Measurements from ENCODE around the gene XKRX. TPM values are rescaled to one million over a fixed set of nuclear protein-coding genes. Genes with fewer than 3 reads are reported as not detected.

XKRX gene
- total and polyA plus RNA-seq, 2 donors from 2014 or later, result 0.63 TPM; not detected in 1

DNA sequence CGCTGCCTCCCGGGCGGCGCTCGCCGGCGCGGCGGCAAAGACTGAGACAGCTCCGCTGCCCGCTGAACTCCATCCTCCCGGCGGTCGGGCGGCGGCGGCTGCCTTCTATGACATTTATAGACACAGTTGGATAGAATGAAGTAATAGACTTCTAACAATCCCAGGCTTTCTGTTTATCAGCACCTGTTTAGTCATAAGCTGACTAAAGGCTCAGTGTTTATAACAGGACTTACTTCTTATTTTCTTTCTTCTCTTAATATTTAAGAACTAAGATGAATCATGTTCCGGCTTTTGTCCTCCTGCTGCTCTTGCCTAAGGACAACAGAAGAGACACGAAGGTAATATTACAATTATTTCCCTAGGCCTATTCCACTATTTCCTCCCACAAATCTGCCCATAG, 44.7 kb upstream of the XKRX start:
- Histone ChIP-seq H3K9me3 (ENCODE audit: control insufficient read depth in 2 of 3, insufficient read depth in 1 of 3, low read length in 3 of 3) (no peaks in the 10 kb centered on the region), H3K4me3 (ENCODE audit: low read length in 3 of 3) (no peak overlapping the region), H3K27ac (ENCODE audit: low read depth in 2 of 2, low read length in 2 of 2) (no peak overlapping the region), H3K36me3 (ENCODE audit: control insufficient read depth in 2 of 3, insufficient read depth in 3 of 3, low read length in 3 of 3) (no peaks in the 10 kb centered on the region), H3K9ac (ENCODE audit: low read length in 3 of 3) (no peak overlapping the region), H3K27me3 (ENCODE audit: control insufficient read depth, insufficient read depth, low read length) (no peaks in the 10 kb centered on the region), H3K4me1 (ENCODE audit: control insufficient read depth in 2 of 3, insufficient read depth in 2 of 3, low read depth in 1 of 3, low read length in 3 of 3) (no peaks in the 10 kb centered on the region)
- DNase-seq (no peak), FAIRE-seq (no peak)
- intact Hi-C loops (cut with DNase I), result no loop called here
- TF ChIP-seq, protein P1, sequence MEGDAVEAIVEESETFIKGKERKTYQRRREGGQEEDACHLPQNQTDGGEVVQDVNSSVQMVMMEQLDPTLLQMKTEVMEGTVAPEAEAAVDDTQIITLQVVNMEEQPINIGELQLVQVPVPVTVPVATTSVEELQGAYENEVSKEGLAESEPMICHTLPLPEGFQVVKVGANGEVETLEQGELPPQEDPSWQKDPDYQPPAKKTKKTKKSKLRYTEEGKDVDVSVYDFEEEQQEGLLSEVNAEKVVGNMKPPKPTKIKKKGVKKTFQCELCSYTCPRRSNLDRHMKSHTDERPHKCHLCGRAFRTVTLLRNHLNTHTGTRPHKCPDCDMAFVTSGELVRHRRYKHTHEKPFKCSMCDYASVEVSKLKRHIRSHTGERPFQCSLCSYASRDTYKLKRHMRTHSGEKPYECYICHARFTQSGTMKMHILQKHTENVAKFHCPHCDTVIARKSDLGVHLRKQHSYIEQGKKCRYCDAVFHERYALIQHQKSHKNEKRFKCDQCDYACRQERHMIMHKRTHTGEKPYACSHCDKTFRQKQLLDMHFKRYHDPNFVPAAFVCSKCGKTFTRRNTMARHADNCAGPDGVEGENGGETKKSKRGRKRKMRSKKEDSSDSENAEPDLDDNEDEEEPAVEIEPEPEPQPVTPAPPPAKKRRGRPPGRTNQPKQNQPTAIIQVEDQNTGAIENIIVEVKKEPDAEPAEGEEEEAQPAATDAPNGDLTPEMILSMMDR (IDR thresholded peaks at IDR 0.05; ENCODE audit: borderline replicate concordance, extremely low read depth, insufficient read depth), result no peak

DNA sequence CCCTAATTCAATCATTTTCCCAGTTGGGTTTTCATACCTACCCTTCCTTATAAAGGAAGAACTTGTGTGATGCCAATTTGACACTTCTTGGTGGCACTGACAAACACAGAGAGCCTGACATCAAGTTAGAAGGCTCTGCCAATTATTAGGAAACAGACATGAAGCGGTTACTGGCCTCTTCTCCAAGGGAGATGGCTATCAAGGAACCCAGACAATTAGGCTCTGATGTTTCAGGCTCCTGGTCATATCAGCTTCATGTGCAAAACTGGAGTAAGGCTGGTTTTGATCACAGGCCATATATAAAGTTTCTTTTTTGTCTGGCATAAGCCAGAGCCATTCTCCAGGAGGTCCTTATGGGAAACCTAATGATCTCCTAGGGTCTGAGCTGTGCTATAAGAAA, 41.2 kb upstream of the XKRX start:
- Histone ChIP-seq H3K36me3 (ENCODE audit: control insufficient read depth in 2 of 3, insufficient read depth in 3 of 3, low read length in 3 of 3) (no peaks in the 10 kb centered on the region), H3K27ac (ENCODE audit: low read depth in 2 of 2, low read length in 2 of 2) (no peak overlapping the region), H3K4me3 (ENCODE audit: low read length in 3 of 3) (no peak overlapping the region), H3K9ac (ENCODE audit: low read length in 3 of 3) (no peak overlapping the region), H3K4me1 (ENCODE audit: control insufficient read depth in 2 of 3, insufficient read depth in 2 of 3, low read depth in 1 of 3, low read length in 3 of 3) (no peaks in the 10 kb centered on the region), H3K9me3 (ENCODE audit: control insufficient read depth in 2 of 3, insufficient read depth in 1 of 3, low read length in 3 of 3) (no peaks in the 10 kb centered on the region), H3K27me3 (ENCODE audit: control insufficient read depth, insufficient read depth, low read length) (no peaks in the 10 kb centered on the region)
- intact Hi-C loops (cut with DNase I), result no loop called here
- TF ChIP-seq, protein P1 (IDR thresholded peaks at IDR 0.05; ENCODE audit: borderline replicate concordance, extremely low read depth, insufficient read depth), result no peak
- FAIRE-seq (no peak), DNase-seq (no peak)

DNA sequence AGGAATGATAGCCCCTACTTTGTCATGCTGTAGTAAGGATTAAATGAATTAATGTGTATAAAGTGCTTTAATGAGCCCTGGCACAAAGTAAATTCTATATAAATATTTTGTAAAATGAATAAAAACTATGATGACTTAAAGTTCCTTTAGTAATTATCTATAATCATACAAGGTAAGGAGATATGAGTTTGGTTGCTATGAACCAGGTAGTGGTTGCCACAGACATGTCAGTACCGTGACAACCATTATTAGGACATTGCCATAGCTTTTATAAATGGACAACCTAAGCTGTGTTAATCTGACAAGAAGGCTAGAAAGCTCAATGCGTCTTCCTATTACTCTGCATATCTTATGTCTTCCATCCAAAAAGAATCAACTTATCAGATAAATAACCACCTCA, 40.7 kb upstream of the XKRX start, which contains the start of gene ARL13A:
Gene ARL13A, plus strand, starts transcription at position 301 of the 400 bp plus-strand sequence. CDS start 3,982 bp downstream, outside the sequence.
- TF ChIP-seq, protein P1 (IDR thresholded peaks at IDR 0.05; ENCODE audit: borderline replicate concordance, extremely low read depth, insufficient read depth), result no peak
- Histone ChIP-seq H3K9me3 (ENCODE audit: control insufficient read depth in 2 of 3, insufficient read depth in 1 of 3, low read length in 3 of 3) (no peaks in the 10 kb centered on the region), H3K27me3 (ENCODE audit: control insufficient read depth, insufficient read depth, low read length) (no peaks in the 10 kb centered on the region), H3K4me3 (ENCODE audit: low read length in 3 of 3) (no peak within 1 kb of the TSS), H3K9ac (ENCODE audit: low read length in 3 of 3) (no peak within 1 kb of the TSS), H3K36me3 (ENCODE audit: control insufficient read depth in 2 of 3, insufficient read depth in 3 of 3, low read length in 3 of 3) (no peaks in the 10 kb centered on the region), H3K4me1 (ENCODE audit: control insufficient read depth in 2 of 3, insufficient read depth in 2 of 3, low read depth in 1 of 3, low read length in 3 of 3) (no peaks in the 10 kb centered on the region), H3K27ac (ENCODE audit: low read depth in 2 of 2, low read length in 2 of 2) (no peak within 1 kb of the TSS)
- no peak for DNase-seq
- FAIRE-seq, result no peak
- intact Hi-C loops (cut with DNase I), result no loop called here

DNA sequence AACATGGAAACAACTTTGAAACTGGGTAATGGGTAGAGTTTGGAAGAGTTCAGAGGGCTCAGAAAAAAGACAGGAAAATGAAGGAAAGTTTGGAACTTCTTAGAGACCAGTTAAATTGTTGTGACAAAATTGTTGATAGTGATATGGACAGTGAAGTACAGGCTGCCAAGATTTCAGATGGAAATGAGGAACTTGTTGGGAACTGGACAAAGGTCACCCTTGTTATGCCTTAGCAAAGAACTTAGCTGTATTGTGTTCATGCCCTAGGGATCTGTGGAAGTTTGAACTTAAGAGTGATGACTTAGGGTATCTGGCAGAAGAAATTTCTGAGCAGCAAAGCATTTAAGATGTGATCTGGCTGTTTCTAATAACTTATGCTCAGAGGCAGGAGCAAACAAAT, 35.6 kb upstream of the XKRX start:
- H3K9me3 ChIP-seq (ENCODE audit: control insufficient read depth in 2 of 3, insufficient read depth in 1 of 3, low read length in 3 of 3), result no peaks in the 10 kb centered on the region
- H3K27ac ChIP-seq (ENCODE audit: low read depth in 2 of 2, low read length in 2 of 2), result no peak overlapping the region
- H3K9ac ChIP-seq (ENCODE audit: low read length in 3 of 3), result no peak overlapping the region
- H3K4me1 ChIP-seq (ENCODE audit: control insufficient read depth in 2 of 3, insufficient read depth in 2 of 3, low read depth in 1 of 3, low read length in 3 of 3), result no peaks in the 10 kb centered on the region
- TF ChIP-seq, protein P1 (IDR thresholded peaks at IDR 0.05; ENCODE audit: borderline replicate concordance, extremely low read depth, insufficient read depth), result no peak
- intact Hi-C loops (cut with DNase I), result no loop called here
- no peaks in the 10 kb centered on the region for H3K27me3 ChIP-seq (ENCODE audit: control insufficient read depth, insufficient read depth, low read length)
- H3K36me3 ChIP-seq (ENCODE audit: control insufficient read depth in 2 of 3, insufficient read depth in 3 of 3, low read length in 3 of 3), result no peaks in the 10 kb centered on the region
- DNase-seq (no peak), FAIRE-seq (no peak)
- H3K4me3 ChIP-seq (ENCODE audit: low read length in 3 of 3), result no peak overlapping the region

Measured in kidney (tissue), 14 donors.